HL-60/S4 (cell line): ENCODE results near the gene MYO9B.
"Not testable (repeated sequence)": the region's sequence is repeated elsewhere in the genome, so short reads cannot be mapped to it uniquely, and the experiment has no call there.

Source experiments
- in situ Hi-C: fragments of 300-500 bp; cut with MboI; formaldehyde crosslinking; loops from 2 replicates; pipeline ENCODE4 v1.14.3; 2022; ENCODE audit warnings: low sequenced_read_pairs

MYO9B gene

GRCh38 chr19:17086834-17087233, 11.3 kb downstream of the MYO9B start:
- in situ Hi-C loops: no loop called here

GRCh38 chr19:17088552-17088951, 13.0 kb downstream of the MYO9B start:
- in situ Hi-C loops: no loop called here

GRCh38 chr19:17090583-17090982, 15.0 kb downstream of the MYO9B start:
- in situ Hi-C loops: no loop called here

GRCh38 chr19:17091758-17092333, 16.3 kb downstream of the MYO9B start:
- in situ Hi-C loops: no loop called here

GRCh38 chr19:17092696-17093095, 17.1 kb downstream of the MYO9B start:
- in situ Hi-C loops: no loop called here

GRCh38 chr19:17094694-17095093, 19.1 kb downstream of the MYO9B start:
- in situ Hi-C loops: not testable (repeated sequence)

- in situ Hi-C loops: no loop called here
Measured at GRCh38 chr19:17095141-17095919, 19.8 kb downstream of the MYO9B start.

GRCh38 chr19:17097593-17098126, 22.1 kb downstream of the MYO9B start:
- in situ Hi-C loops: no loop called here

- in situ Hi-C loops: no loop called here
Measured at GRCh38 chr19:17098326-17098725, 22.7 kb downstream of the MYO9B start.

GRCh38 chr19:17101686-17102628, 26.4 kb downstream of the MYO9B start:
- in situ Hi-C loops: no loop called here

- in situ Hi-C loops: no loop called here
Measured at GRCh38 chr19:17103177-17103576, 27.6 kb downstream of the MYO9B start.

- in situ Hi-C loops: no loop called here
Measured at GRCh38 chr19:17104679-17105078, 29.1 kb downstream of the MYO9B start.

- in situ Hi-C loops: no loop called here
Measured at GRCh38 chr19:17105556-17105955, 30.0 kb downstream of the MYO9B start.

GRCh38 chr19:17106964-17107363, 31.4 kb downstream of the MYO9B start:
- in situ Hi-C loops: not testable (repeated sequence)

- in situ Hi-C loops: no loop called here
Measured at GRCh38 chr19:17107546-17108452, 32.2 kb downstream of the MYO9B start.

GRCh38 chr19:17108453-17108784, 32.8 kb downstream of the MYO9B start:
- in situ Hi-C loops: no loop called here

GRCh38 chr19:17109300-17109699, 33.7 kb downstream of the MYO9B start:
- in situ Hi-C loops: no loop called here

GRCh38 chr19:17109962-17110598, 34.5 kb downstream of the MYO9B start:
- in situ Hi-C loops: no loop called here

- in situ Hi-C loops: no loop called here
Measured at GRCh38 chr19:17110599-17110966, 35.0 kb downstream of the MYO9B start.

- in situ Hi-C loops: no loop called here
Measured at GRCh38 chr19:17111766-17112165, 36.2 kb downstream of the MYO9B start.
